PC-9 (cell line): ENCODE measurements around the gene XRCC3. TPM values are rescaled to one million over a fixed set of nuclear protein-coding genes. Genes with fewer than 3 reads are reported as not detected.

Source experiments
- Bru-seq: library from RNA; stranded (reverse); fragments of 400-500 nt; gene quantifications from one replicate; lab custom pipeline; 2021; lab: Mats Ljungman, UMichigan
- BruChase-seq, 2 experiments: library from RNA; stranded (reverse); fragments of 400-500 nt; gene quantifications; one replicate each; lab custom pipeline; 2021; lab: Mats Ljungman, UMichigan
- BruUV-seq: library from RNA; stranded (reverse); fragments of 400-500 nt; replicated peaks from 2 replicates; lab custom pipeline; 2021; lab: Mats Ljungman, UMichigan
- CTCF ChIA-PET: fragments of 300-600 bp; sonication (Branson Sonifier 250); formaldehyde crosslinking; loops from one replicate; lab custom pipeline; 2022; ENCODE audit warnings: antibody characterized with exemption; lab: Charles Lee
- POLR2A ChIA-PET: fragments of 300-600 bp; sonication (Branson Sonifier 250); formaldehyde crosslinking; loops from one replicate; lab custom pipeline; 2022; ENCODE audit warnings: antibody characterized with exemption; ENCODE audit not compliant: unreplicated experiment; lab: Charles Lee
- DNase-seq, 2 experiments: peaks; one replicate each; pipeline versions ENCODE4 v3.0.0 to v3.0.0-alpha.2; 2015 to 2022; ENCODE audit warnings: mixed read lengths in 1 of 2
- H2AFZ ChIP-seq: fragments of 200-600 bp; sonication (generic); 2 replicates; pipeline ENCODE4 v1.8.1; 2017; ENCODE audit warnings: antibody characterized with exemption
- H3F3A ChIP-seq: fragments of 200-600 bp; sonication (generic); 2 replicates; pipeline ENCODE4 v1.8.1; 2017; ENCODE audit warnings: antibody characterized with exemption, mild to moderate bottlenecking, low read depth; ENCODE audit not compliant: insufficient read depth
- H3K27ac ChIP-seq: fragments of 200-600 bp; sonication (generic); 2 replicates; pipeline ENCODE4 v1.6.1; 2016; ENCODE audit warnings: mixed run types
- H3K27me3 ChIP-seq: fragments of 200-600 bp; sonication (generic); 2 replicates; pipeline ENCODE4 v1.6.1; 2016; ENCODE audit warnings: low read depth, mixed run types; ENCODE audit not compliant: insufficient read depth
- H3K36me3 ChIP-seq: fragments of 200-600 bp; sonication (generic); 2 replicates; pipeline ENCODE4 v1.6.1; 2016; ENCODE audit warnings: low read depth, mixed run types
- H3K4me1 ChIP-seq: fragments of 200-600 bp; sonication (generic); replicated peaks from 2 replicates; pipeline ENCODE4 v1.6.1; 2016; ENCODE audit warnings: mixed run types; ENCODE audit not compliant: insufficient read depth
- H3K4me2 ChIP-seq: fragments of 200-600 bp; sonication (generic); 2 replicates; pipeline ENCODE4 v1.6.1; 2017; ENCODE audit warnings: mixed run types
- H3K4me3 ChIP-seq: fragments of 200-600 bp; sonication (generic); 2 replicates; pipeline ENCODE4 v1.6.1; 2016; ENCODE audit warnings: mixed run types
- H3K79me2 ChIP-seq: fragments of 200-600 bp; sonication (generic); 2 replicates; pipeline ENCODE4 v1.6.1; 2017; ENCODE audit warnings: low read depth, mixed run types
- H3K9me2 ChIP-seq: fragments of 200-600 bp; sonication (generic); 2 replicates; pipeline ENCODE4 v1.8.1; 2017; ENCODE audit warnings: mild to moderate bottlenecking; ENCODE audit not compliant: insufficient read depth
- H3K9me3 ChIP-seq: fragments of 200-600 bp; sonication (generic); 2 replicates; pipeline ENCODE4 v1.8.1; 2016; ENCODE audit warnings: low read depth; ENCODE audit not compliant: insufficient read depth
- H4K20me1 ChIP-seq: fragments of 200-600 bp; sonication (generic); 2 replicates; pipeline ENCODE4 v1.8.1; 2017; ENCODE audit not compliant: insufficient read depth
- EZH2 ChIP-seq: fragments of 200-600 bp; sonication (generic); IDR thresholded peaks from 2 replicates; pipeline ENCODE4 v1.8.0; 2017; ENCODE audit warnings: antibody characterized with exemption, low read depth
- intact Hi-C: fragments of 100-400 bp; cut with micrococcal nuclease; formaldehyde crosslinking; loops from one replicate; pipeline ENCODE4 v1.10.0; 2022; ENCODE audit not compliant: unreplicated experiment
- long read RNA-seq: library from polyadenylated mRNA; stranded (forward); transcript quantifications from one replicate; pipeline ENCODE4 v2.0.0, GENCODE V29; 2022
- total RNA-seq: library from RNA; stranded (reverse); gene quantifications from 2 replicates; pipeline ENCODE4 v1.2.3, GENCODE V29; 2021
- TF ChIP-seq, protein P1 (sequence below): fragments of 200-600 bp; sonication (generic); conservative IDR thresholded peaks from 2 replicates; pipeline ENCODE4 v1.6.1; 2017; ENCODE audit warnings: mixed run types, antibody characterized with exemption, mild to moderate bottlenecking, moderate library complexity

The XRCC3 gene
- 64.1 and 65.1 TPM in 2 replicates for total RNA-seq
- Bru-seq, nascent RNA, result percentile 74 among the genes with signal in this experiment
- BruChase-seq, experiment 1, labeled RNA remaining after a 2-hour chase, result percentile 64 among the genes with signal in this experiment
- BruChase-seq, experiment 2, labeled RNA remaining after a 6-hour chase, result percentile 79 among the genes with signal in this experiment
- long read RNA-seq, transcript XRCC3-211 (10 exons, 2,584 nt), result minor isoform, 17 of 152 reads
- long read RNA-seq, transcript XRCC3-201 (9 exons, 2,563 nt), result major isoform, 33 of 152 reads
- long read RNA-seq, transcript XRCC3-202 (8 exons, 3,018 nt), result minor isoform, 5 of 152 reads
- long read RNA-seq, partial matches to known transcripts, result 11 of 152 reads
- long read RNA-seq, other reads (novel, unspliced or antisense), result 83 of 152 reads

GRCh38 chr14:103715052-103716000 lies at the start of gene XRCC3, which contains the start of gene ZFYVE21:
TSS of gene XRCC3 (minus strand) at chr14:103715451. CDS start at chr14:103711087, 4,364 bp downstream.
TSS of gene ZFYVE21 (plus strand) at chr14:103715810. CDS start at chr14:103715842, 32 bp downstream.
- Histone ChIP-seq H3K4me3 (peak within 1 kb of the TSS; percentile 79), H3K27me3 (no peaks in the 10 kb centered on the region), H4K20me1 (peaks cover 15% of the 10 kb centered on the region), H3K4me2 (peak within 1 kb of the TSS; percentile 91), H3K36me3 (no peaks in the 10 kb centered on the region), H3K27ac (peak within 1 kb of the TSS; percentile 36), H3F3A (peaks cover 33% of the 10 kb centered on the region; the same call in 1 of the 2 replicates), H3K79me2 (peaks cover 64% of the 10 kb centered on the region), H3K4me1 (peaks cover 24% of the 10 kb centered on the region), H3K9me2 (no peaks in the 10 kb centered on the region), H3K9me3 (no peaks in the 10 kb centered on the region), H2AFZ (peak within 1 kb of the TSS; percentile 75)
- DNase-seq, result peak; percentile 100
- no TSS peak for BruUV-seq
- CTCF ChIA-PET, result interaction anchor here (0.7 kb wide), 2 partner anchors 10 to 294 kb away, joined by 3 to 6 read pairs; no protein-coding TSS in a partner anchor
- POLR2A ChIA-PET, result interaction anchor here (0.6 to 1.0 kb wide), 10 partner anchors 10 to 1794 kb away, joined by 3 to 33 read pairs (median 5); no protein-coding TSS in a partner anchor
- TF ChIP-seq EZH2, result no peak
- TF ChIP-seq, protein P1, sequence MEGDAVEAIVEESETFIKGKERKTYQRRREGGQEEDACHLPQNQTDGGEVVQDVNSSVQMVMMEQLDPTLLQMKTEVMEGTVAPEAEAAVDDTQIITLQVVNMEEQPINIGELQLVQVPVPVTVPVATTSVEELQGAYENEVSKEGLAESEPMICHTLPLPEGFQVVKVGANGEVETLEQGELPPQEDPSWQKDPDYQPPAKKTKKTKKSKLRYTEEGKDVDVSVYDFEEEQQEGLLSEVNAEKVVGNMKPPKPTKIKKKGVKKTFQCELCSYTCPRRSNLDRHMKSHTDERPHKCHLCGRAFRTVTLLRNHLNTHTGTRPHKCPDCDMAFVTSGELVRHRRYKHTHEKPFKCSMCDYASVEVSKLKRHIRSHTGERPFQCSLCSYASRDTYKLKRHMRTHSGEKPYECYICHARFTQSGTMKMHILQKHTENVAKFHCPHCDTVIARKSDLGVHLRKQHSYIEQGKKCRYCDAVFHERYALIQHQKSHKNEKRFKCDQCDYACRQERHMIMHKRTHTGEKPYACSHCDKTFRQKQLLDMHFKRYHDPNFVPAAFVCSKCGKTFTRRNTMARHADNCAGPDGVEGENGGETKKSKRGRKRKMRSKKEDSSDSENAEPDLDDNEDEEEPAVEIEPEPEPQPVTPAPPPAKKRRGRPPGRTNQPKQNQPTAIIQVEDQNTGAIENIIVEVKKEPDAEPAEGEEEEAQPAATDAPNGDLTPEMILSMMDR, result no peak
- intact Hi-C loops, result loop anchor here (1.0 to 2.0 kb wide), 3 partner anchors 10 to 87 kb away; partner anchors contain the start of gene KLC1

DNA sequence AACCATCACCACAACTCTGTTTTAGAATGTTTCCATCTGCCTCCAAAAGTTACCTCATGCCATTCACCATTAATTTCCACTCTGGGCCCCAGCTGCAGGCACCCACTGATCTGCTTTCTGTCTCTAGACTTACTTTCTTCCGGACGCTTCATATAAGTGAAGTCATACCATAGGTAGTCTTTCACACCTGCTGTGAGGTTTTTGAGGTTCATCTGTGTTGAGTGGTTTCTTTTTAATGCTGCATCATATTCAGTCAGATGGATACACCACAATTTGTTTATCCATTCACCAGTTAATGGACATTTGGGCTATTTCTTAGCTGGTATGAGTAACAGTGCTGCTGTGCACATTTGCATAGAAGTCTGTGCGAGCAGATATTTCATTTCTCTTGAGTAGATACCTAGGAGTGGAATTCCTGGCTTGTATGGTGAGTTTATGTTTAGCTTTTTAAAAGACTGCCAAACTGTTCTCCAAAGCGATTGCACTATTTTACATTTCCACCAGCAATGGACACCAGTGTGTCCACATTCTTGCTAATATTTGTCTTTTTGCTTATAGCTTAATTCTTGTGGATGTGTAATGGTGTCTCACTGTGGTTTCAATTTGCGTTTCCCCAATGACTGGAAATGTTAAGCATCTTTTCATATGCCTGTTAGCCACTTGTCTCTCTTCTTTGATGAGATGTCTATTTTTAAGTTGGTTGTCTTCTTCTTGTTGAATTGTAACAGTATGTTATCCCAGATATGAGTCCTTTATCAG lies 48.7 kb upstream of the XRCC3 start:
- CTCF ChIA-PET, result interaction anchor here (0.6 kb wide), 1 partner anchor 1175 kb away, joined by 3 read pairs; no protein-coding TSS in a partner anchor
- Histone ChIP-seq H3K27ac (no peak overlapping the region), H3K36me3 (no peaks in the 10 kb centered on the region), H3K4me2 (no peak overlapping the region), H3F3A (peaks cover 12% of the 10 kb centered on the region), H3K9me3 (no peaks in the 10 kb centered on the region), H3K9me2 (no peaks in the 10 kb centered on the region), H4K20me1 (no peaks in the 10 kb centered on the region), H3K4me1 (peaks cover 13% of the 10 kb centered on the region), H3K27me3 (no peaks in the 10 kb centered on the region), H3K4me3 (no peak overlapping the region), H2AFZ (no peak overlapping the region), H3K79me2 (no peaks in the 10 kb centered on the region)
- TF ChIP-seq EZH2, result no peak
- TF ChIP-seq, protein P1, result no peak
- POLR2A ChIA-PET, result no interaction called here
- BruUV-seq, result no TSS peak
- intact Hi-C loops, result no loop called here
- DNase-seq, result no peak
